Neural cell (in vitro differentiated cells): Measurements from ENCODE around the gene ARHGEF39. TPM values are rescaled to one million over a fixed set of nuclear protein-coding genes. Genes with fewer than 3 reads are reported as not detected.

Experiments used
- H2AFZ ChIP-seq: fragments of 200-600, 300-800 bp; sonication (generic), shearing (Covaris generic); 2 replicates; pipeline ENCODE4 v1.6.0; 2014; ENCODE audit warnings: low read depth, mild to moderate bottlenecking, antibody characterized with exemption, low read length, moderate library complexity
- H3F3A ChIP-seq: fragments of 200-600 bp; shearing (Covaris generic); 2 replicates; pipeline ENCODE4 v1.6.1; 2016; ENCODE audit warnings: mild to moderate bottlenecking, moderate library complexity, mixed read lengths, antibody characterized with exemption, low read length; ENCODE audit not compliant: insufficient read depth, poor library complexity, severe bottlenecking
- H3K27ac ChIP-seq: fragments of 200-600, 300-800 bp; sonication (generic), shearing (Covaris generic); 2 replicates; pipeline ENCODE4 v1.5.1; 2014; ENCODE audit warnings: mild to moderate bottlenecking, low read length, moderate library complexity
- H3K27me3 ChIP-seq: fragments of 300-800, 200-600 bp; sonication (generic), shearing (Covaris generic); 2 replicates; pipeline ENCODE4 v1.6.0; 2014; ENCODE audit warnings: mild to moderate bottlenecking, low read depth, low read length, moderate library complexity; ENCODE audit not compliant: insufficient read depth
- H3K36me3 ChIP-seq: fragments of 300-800, 200-600 bp; sonication (generic), shearing (Covaris generic); 2 replicates; pipeline ENCODE4 v1.5.1; 2014; ENCODE audit warnings: mild to moderate bottlenecking, antibody characterized with exemption, low read length, moderate library complexity; ENCODE audit not compliant: insufficient read depth
- H3K4me2 ChIP-seq: fragments of 300-800, 200-600 bp; sonication (generic), shearing (Covaris generic); 2 replicates; pipeline ENCODE4 v1.6.0; 2014; ENCODE audit warnings: mild to moderate bottlenecking, low read length
- H3K4me3 ChIP-seq: fragments of 300-800, 200-600 bp; sonication (generic), shearing (Covaris generic); 2 replicates; pipeline ENCODE4 v1.5.1; 2014; ENCODE audit warnings: mild to moderate bottlenecking, low read length, moderate library complexity
- H3K79me2 ChIP-seq: fragments of 200-600 bp; shearing (Covaris generic); replicated peaks from 2 replicates; pipeline ENCODE4 v1.6.0; 2014; ENCODE audit warnings: mild to moderate bottlenecking, low read length, moderate library complexity; ENCODE audit not compliant: insufficient read depth
- H3K9ac ChIP-seq: fragments of 300-800, 200-600 bp; sonication (generic), shearing (Covaris generic); 2 replicates; pipeline ENCODE4 v1.6.1; 2016; ENCODE audit warnings: mild to moderate bottlenecking, low read length, mixed read lengths
- H3K9me2 ChIP-seq: fragments of 200-600 bp; shearing (Covaris generic); 2 replicates; pipeline ENCODE4 v1.6.1; 2016; ENCODE audit warnings: mild to moderate bottlenecking, low read length, mixed read lengths; ENCODE audit not compliant: insufficient read depth
- H3K9me3 ChIP-seq: fragments of 200-600, 300-800 bp; sonication (generic), shearing (Covaris generic); 2 replicates; pipeline ENCODE4 v1.6.1; 2016; ENCODE audit warnings: mild to moderate bottlenecking, mixed run types, low read length, moderate library complexity, mixed read lengths
- H4K20me1 ChIP-seq: fragments of 200-600 bp; shearing (Covaris generic); 2 replicates; pipeline ENCODE4 v1.6.1; 2016; ENCODE audit warnings: mild to moderate bottlenecking, mixed run types; ENCODE audit not compliant: insufficient read depth
- EP300 ChIP-seq: fragments of 450-650 bp; conservative IDR thresholded peaks from 2 replicates; pipeline ENCODE4 v1.6.1; 2014; ENCODE audit warnings: antibody characterized with exemption, mild to moderate bottlenecking, moderate library complexity; ENCODE audit not compliant: poor library complexity, severe bottlenecking
- EZH2 ChIP-seq: fragments of 200-600, 300-800 bp; shearing (Covaris generic), sonication (generic); IDR thresholded peaks from 2 replicates; pipeline ENCODE4 v1.6.1; 2014; ENCODE audit warnings: antibody characterized with exemption, low read length, borderline replicate concordance, mild to moderate bottlenecking; ENCODE audit not compliant: insufficient read depth, poor library complexity, severe bottlenecking
- MXI1 ChIP-seq: fragments of 450-650 bp; conservative IDR thresholded peaks from 2 replicates; pipeline ENCODE4 v1.6.1; 2014; ENCODE audit warnings: antibody characterized with exemption, mild to moderate bottlenecking; ENCODE audit not compliant: poor library complexity, severe bottlenecking
- POLR2AphosphoS5 ChIP-seq: IDR thresholded peaks from 2 replicates; pipeline ENCODE4 v1.6.1; 2012
- RAD21 ChIP-seq: fragments of 450-650 bp; conservative IDR thresholded peaks from 2 replicates; pipeline ENCODE4 v1.6.1; 2014; ENCODE audit warnings: antibody characterized with exemption, mild to moderate bottlenecking, moderate library complexity
- REST ChIP-seq: IDR thresholded peaks from 2 replicates; pipeline ENCODE4 v1.6.1; 2012; ENCODE audit warnings: borderline replicate concordance
- SMC3 ChIP-seq: fragments of 450-650 bp; conservative IDR thresholded peaks from 2 replicates; pipeline ENCODE4 v1.6.1; 2014; ENCODE audit warnings: antibody characterized with exemption, mild to moderate bottlenecking, moderate library complexity; ENCODE audit not compliant: poor library complexity
- TAF1 ChIP-seq: IDR thresholded peaks from 2 replicates; pipeline ENCODE4 v1.6.1; 2012; ENCODE audit warnings: low read depth
- polyA plus RNA-seq: library from polyadenylated mRNA; depleted of rRNA; stranded (reverse); fragments of >200 nt; gene quantifications from 2 replicates; pipeline ENCODE4 v1.2.3, GENCODE V29; 2014
- TF ChIP-seq, protein P1 (sequence below): fragments of 450-650 bp; IDR thresholded peaks from 2 replicates; pipeline ENCODE4 v1.5.1; 2014; ENCODE audit warnings: antibody characterized with exemption, mild to moderate bottlenecking, moderate library complexity; ENCODE audit not compliant: poor library complexity, severe bottlenecking

ARHGEF39 gene
- polyA plus RNA-seq, 1 donor from 2014 or later, result 0.51 TPM

- no peaks in the 10 kb centered on the region for H3K36me3 ChIP-seq
- H3K9me2 ChIP-seq, result no peaks in the 10 kb centered on the region
- H3K27ac ChIP-seq, result no peak overlapping the region
- H3K27me3 ChIP-seq, result peaks cover 6% of the 10 kb centered on the region
- H3K79me2 ChIP-seq, result no peaks in the 10 kb centered on the region
- H3K4me2 ChIP-seq, result no peak overlapping the region
- H4K20me1 ChIP-seq, result no peaks in the 10 kb centered on the region
- TF ChIP-seq SMC3 (no peak), RAD21 (no peak), POLR2AphosphoS5 (no peak), EZH2 (no peak), MXI1 (no peak), TAF1 (no peak), EP300 (no peak), REST (no peak)
- TF ChIP-seq, protein P1, sequence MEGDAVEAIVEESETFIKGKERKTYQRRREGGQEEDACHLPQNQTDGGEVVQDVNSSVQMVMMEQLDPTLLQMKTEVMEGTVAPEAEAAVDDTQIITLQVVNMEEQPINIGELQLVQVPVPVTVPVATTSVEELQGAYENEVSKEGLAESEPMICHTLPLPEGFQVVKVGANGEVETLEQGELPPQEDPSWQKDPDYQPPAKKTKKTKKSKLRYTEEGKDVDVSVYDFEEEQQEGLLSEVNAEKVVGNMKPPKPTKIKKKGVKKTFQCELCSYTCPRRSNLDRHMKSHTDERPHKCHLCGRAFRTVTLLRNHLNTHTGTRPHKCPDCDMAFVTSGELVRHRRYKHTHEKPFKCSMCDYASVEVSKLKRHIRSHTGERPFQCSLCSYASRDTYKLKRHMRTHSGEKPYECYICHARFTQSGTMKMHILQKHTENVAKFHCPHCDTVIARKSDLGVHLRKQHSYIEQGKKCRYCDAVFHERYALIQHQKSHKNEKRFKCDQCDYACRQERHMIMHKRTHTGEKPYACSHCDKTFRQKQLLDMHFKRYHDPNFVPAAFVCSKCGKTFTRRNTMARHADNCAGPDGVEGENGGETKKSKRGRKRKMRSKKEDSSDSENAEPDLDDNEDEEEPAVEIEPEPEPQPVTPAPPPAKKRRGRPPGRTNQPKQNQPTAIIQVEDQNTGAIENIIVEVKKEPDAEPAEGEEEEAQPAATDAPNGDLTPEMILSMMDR, result no peak
- no peak overlapping the region for H3K4me3 ChIP-seq
- H3F3A ChIP-seq, result no peaks in the 10 kb centered on the region
- H2AFZ ChIP-seq, result no peak overlapping the region
- no peaks in the 10 kb centered on the region for H3K9me3 ChIP-seq
- no peak overlapping the region for H3K9ac ChIP-seq
Measured at GRCh38 chr9:35695943-35696401, 31.0 kb upstream of the ARHGEF39 start.

GRCh38 chr9:35691757-35692301 is 26.8 kb upstream of the ARHGEF39 start:
- H4K20me1 ChIP-seq, result no peaks in the 10 kb centered on the region

More at GRCh38 chr9:35691757-35692301, 26.8 kb upstream of the ARHGEF39 start:
- no peaks in the 10 kb centered on the region for H3K36me3 ChIP-seq
- no peaks in the 10 kb centered on the region for H3K9me2 ChIP-seq
- H3K9ac ChIP-seq, result no peak overlapping the region
- no peaks in the 10 kb centered on the region for H3F3A ChIP-seq
- no peak overlapping the region for H2AFZ ChIP-seq
- H3K79me2 ChIP-seq, result no peaks in the 10 kb centered on the region
- H3K27ac ChIP-seq, result no peak overlapping the region
- TF ChIP-seq SMC3, result no peak
- TF ChIP-seq, protein P1, result no peak
- no peak for TF ChIP-seq RAD21
- TF ChIP-seq REST, result no peak
- no peak for TF ChIP-seq POLR2AphosphoS5
- no peak for TF ChIP-seq EZH2
- no peak overlapping the region for H3K4me3 ChIP-seq
- peaks cover 27% of the 10 kb centered on the region for H3K27me3 ChIP-seq
- H3K9me3 ChIP-seq, result no peaks in the 10 kb centered on the region
- H3K4me2 ChIP-seq, result no peak overlapping the region
